Stimulated activated CD4-positive, alpha-beta T cell treated with anti-CD3 and anti-CD28 coated beads, Interleukin-4, amount 100 ng/mL, for 4 hours (primary cell): ENCODE measurements around the gene DAB2IP.
"Not testable (repeated sequence)": the region's sequence is repeated elsewhere in the genome, so short reads cannot be mapped to it uniquely, and the experiment has no call there.

Experiments used
- DNase-seq, 2 experiments: peaks; one replicate each; pipeline ENCODE4 v3.0.0-alpha.2; 2020

The DAB2IP gene

DNA sequence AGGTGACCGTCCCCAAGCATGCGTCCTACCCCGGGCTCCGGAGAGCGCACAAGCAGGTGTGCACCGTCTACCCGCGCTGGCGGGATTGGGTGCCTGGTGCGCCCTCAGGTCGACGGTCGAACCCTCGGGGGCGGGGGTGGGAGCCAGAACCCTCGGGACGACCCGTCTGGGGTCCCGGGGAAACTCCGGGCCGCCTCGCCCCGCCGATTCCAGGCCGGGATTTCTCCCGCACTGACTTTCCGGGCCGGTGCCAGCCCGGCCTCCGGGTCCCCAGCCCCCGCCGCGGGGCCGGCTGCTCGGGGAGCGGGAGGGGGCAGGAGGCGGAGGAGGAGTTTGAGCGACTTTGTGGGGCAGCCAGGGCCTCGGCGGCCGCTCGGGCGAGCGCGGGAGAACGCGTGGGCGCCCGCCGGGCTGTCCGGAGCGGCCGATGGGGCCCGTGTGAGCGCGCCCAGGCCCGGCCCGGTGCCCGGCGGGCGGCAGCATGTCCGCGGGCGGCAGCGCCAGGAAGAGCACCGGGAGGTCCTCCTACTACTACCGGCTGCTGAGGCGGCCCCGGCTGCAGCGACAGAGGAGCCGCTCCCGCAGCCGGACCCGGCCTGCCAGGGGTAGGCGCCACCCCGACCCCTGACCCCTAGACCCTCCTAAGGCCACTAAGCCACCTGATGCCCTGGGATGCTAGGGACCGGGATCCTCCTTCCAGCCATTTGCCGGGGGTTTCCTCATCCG is at the start of gene DAB2IP:
Gene DAB2IP, plus strand, starts transcription at position 340 of the 726 bp plus-strand sequence. Its CDS starts 142 bp downstream, at position 482.
- DNase-seq = no peak

DNA sequence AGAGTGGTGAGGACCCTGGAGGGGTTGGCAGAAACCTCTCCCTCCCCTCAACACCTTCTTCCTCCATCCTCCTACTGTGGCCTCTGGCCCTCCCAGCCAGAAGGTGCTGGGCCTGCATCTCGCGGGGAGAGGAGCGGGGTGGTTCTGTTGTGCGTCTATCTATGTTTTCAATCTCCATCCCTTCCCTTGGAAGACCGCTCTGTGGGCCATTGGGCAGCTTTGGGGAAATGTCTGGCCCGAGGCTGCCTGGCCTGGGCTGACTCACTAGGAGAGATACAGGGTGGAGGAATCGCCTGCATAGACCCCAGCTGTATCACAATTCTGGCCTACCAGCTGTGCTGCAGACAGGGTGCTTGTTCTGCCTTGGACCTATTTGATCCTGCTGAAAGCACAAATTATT is 48.4 kb upstream of the DAB2IP start:
- DNase-seq = no peak

DNA sequence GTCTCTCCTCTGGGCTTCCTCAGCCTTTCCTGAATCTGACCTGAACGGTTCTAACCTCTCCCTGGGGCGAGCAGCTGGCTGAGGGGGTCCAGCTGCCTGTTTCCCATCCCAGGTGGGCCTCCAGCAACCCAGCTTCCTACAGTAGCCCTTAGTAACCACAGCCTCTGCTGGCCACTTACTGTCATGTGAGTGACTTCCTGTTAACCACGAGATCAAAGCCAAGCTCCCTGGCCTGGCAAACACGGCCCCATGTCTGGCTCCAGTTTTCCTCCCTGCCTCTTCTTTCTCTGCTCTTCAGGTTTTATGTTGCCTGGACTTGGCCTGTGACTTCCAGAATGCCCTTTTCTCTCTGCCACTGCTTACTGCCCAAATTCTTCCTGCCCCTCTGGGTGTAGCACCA is 47.2 kb upstream of the DAB2IP start:
- DNase-seq = no peak

DNA sequence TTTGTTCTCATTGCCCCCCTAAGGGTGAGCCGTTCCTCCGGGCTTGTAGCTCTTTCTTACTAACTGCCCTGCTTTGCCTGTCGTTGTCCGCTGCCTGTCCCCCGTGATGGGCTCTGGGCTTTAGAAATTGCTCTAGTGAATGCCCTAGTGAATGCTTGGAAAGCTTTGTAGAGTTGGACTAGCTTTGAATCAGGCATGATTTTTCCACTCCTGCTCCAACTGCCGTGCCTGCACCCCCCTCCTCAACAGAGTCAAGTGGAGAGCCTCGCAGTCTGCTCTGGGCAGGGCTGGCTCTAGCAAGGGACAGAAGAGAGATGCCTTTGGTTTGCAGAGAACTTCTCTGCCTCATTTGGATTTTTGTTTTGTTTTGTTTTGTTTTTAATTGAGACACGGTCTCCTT is 46.8 kb upstream of the DAB2IP start:
- no peak for DNase-seq

DNA sequence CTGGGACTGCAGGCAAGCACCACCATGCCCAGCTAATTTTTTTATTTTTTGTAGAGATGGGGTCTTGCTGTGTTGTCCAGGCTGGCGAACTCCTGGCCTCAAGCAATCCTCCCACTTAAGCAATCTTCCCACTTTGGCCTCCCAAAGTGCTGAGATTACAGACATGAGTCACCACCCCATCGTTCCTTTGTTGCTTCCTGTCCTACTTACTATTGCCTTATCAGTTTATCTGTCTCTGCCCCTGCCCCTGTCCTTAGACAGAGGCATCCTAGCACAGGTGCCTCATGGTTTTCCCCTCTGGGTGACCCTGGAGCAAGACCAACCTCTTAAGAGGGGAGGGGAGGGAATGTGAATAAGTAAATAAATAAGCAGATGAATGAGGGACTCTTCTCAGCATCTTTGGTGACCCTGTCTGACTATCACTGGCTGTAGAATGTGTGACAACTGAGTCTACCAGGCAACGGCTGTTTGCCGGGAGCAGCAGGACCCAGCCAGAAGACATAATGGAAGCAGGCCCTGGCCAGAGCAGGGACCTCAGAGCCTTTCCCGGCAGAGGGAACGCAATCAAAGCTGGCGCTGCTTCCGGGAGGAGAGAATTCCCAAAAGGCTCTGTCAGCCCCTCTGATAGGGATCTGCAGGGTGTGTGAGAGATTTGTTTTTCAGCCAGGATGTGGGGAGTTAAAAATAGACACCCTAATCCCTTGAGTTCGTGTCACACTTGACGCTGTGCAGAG is 43.8 kb upstream of the DAB2IP start:
- DNase-seq = no peak

DNA sequence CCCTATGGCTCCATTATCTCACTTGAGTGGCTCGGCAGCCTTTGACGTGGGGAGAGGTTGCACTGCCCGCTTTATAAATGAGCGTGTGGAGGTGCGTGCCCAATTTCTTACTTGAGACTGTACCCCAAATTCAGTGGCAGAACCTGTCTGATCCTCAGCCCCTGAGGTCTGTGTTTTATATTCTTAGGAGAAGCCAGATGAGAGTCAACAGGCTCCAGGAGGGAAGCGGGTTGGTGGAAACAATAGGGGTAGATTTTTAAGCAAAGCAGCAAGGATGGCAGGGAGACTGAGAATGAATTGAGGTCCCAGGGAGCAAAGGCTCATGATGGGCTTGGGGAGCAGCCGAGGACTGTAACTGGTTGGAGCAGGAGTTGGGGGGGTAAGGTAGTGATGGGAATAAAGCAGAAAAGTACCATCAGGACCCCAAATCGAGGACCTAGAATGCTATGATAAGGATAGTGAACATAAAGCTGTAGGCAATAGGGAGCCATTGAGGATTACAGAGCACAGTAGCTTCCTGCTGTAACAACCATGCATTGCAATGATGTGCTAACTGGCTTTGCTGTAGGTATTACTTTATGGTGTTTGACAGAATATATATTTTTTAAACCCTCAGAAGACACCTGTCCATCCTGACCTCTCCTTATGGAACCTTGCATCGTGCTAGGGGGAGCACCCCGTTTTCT is 43.1 kb upstream of the DAB2IP start:
- DNase-seq = no peak

DNA sequence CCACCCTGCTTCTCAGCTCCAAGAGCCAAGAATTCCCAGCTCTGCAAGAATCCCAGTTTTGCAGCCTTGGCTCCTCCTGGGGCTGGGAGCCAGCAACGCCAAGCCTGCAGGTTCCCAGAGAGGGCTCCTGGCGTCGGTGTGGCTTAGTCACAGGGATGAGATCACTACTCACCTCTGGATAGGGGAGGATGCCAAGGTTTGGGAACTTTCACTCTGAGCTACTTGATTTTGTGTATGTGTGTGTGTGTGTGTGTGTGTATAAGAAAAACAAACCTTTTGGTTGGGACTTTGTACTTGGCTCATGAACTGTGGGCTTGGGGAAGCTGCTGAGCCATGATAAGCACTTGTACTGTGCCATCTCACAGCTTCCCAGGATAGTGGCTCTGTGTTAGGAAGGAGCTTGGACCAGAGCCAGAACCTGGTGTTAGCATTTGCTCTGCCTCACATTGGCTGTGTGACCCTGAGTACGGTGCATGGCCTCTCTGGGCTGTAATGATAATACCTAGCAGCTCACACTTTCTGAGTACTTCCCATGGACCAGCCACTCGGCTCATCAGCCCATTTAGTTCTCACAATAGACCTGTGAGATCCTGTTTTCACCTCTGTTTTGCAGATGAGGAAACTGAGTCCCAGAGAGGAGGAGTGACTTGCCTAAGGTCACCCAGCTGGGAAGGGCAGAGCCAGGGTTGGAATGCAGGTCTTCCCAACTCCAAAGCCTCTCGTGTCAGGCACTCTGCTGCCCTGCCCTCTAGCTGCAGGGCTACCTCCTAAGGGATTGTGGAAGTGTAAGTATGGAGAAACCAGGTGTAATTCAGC is 41.4 kb upstream of the DAB2IP start:
- no peak for DNase-seq

DNA sequence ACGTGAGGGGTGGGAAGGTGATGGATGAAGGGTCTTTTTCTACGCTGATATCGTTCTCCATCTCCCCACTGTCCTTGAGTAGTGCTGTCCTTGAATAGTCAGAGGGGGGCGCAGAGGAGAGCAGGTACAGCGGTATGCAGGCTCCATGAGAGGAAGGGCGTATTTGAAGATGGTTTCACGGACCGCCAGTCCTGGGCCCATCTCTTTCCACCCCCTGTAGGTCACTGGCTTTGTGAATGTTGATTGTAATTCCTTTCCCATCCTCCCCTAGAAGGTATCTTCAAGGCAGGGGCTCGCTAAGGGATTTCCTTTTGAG is 40.8 kb upstream of the DAB2IP start:
- DNase-seq = no peak

DNA sequence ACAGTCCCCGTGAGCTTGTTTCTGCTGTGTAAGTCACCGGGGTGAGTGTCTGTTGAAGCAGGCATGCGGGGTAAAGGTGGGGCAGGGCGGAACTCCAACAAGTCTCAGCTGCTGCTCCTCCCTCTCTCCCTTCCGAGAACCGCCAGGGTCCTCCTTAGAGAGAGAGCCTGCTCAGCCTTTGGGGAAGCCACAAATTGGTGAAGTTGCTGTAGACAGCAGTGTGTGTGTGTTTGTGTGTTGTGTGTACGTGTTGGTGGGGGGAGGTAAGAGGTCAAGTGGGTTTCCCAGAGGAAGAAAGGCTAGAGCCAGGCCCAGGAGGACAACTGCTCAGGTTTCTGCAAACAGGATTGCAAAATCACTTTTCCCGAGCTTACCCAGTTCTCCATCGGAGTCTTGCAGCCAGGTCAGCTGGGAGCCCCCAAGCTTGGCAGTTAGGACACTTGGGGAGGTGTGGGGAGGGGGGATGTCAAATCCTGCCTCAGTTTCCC is 38.9 kb upstream of the DAB2IP start:
- no peak for DNase-seq

DNA sequence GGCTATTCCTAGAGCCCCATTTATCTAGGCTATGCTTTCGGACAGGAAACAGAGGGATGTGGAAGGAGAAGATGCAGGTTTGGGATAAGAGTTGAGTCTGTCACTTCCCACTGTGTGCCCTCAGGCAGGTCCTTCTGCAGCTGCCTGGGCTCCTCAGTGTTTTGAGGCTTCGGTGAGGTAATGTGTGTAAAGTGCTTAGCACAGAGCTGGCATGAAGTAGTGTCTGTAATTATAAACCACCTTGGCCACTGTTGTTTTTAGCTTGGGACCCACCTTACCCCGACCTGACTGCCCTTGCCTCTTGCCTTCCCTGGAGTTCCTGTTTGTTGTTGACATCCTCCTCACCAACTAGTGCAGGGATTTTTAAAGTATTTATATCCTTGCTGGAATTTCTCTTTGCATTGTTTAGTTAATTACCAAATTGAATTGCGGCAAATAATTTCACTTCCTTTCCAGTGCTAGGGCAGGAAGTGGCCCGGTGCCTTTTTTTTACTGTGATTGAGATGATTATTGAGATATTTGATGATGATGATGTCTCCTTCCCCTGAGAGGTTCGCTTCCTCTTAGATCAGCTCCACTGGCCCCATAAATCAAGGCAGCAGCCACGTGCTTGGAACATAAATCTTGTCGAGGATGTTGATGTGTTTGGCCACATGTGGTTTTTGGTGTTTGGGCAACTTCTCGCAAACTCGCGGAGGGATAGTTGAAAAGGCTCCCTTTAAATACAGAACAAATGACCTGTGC is 38.3 kb upstream of the DAB2IP start:
- no peak for DNase-seq

DNA sequence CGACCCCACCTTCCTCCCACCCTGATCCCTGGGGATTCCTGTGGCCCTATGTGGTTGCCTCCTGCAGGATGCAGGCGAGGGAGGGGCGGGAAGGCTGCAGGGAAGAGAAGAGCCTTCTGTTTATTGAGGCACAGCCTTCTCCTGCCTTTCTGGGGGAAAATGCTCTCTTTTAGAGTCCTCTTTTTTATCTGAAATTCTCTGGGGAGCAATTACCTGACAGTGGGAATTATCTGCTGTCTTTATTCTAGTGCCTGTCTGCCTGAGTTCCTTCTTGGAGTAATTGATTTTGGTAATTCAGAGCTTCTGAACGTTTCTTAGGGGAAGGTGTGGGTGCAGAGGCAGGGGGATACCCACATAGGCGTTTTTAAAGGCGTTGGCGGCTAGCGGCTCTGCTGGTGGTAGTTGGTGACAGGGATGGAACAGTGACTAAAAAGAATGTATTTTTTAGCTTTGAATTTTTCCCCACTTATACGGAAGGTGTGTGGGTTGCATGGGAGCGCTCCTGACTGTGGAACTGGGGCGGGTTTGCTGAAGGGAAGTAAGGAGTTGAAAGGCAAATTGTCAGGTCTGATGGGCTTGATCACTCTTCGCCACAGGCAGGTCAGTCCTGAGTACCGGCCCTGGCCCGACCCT is 35.2 kb upstream of the DAB2IP start:
- DNase-seq = no peak

DNA sequence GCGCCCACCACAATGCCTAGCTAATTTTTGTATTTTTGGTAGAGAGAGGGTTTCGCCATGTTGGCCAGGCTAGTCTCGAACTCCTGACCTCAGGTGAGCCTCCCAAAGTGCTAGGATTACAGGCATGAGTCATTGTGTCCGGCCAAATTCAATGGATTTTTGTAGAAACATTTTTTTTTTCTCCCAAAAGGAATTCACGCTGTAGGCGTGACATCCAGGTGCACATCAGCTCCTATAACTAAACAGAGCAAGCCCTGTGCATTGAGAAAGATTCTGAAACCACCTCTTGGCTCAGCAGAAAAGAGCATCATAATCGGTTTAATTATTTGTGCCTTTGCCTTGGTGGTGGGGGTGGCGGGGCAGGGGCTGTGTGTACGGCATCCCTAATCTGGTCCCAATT is 32.9 kb upstream of the DAB2IP start:
- DNase-seq = no peak

DNA sequence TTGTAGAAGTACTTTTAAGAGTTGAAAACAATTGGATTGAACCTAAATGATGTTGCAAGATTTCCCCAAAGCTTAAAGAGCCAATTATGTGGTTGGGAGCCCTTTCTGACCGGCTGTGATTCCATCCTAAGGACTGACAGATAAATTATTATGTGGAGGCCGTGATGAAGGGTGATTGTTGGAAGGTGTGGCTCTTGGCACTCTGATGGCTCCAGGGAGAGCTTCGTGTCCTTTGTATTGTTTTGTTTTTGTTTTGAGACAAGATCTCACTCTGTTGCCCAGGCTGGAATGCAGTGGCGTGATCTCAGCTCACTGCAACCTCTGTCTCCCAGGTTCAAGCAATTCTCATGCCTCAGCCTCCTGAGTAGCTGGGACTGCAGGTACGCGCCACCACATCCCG is 32.5 kb upstream of the DAB2IP start:
- DNase-seq = not testable (repeated sequence)

DNA sequence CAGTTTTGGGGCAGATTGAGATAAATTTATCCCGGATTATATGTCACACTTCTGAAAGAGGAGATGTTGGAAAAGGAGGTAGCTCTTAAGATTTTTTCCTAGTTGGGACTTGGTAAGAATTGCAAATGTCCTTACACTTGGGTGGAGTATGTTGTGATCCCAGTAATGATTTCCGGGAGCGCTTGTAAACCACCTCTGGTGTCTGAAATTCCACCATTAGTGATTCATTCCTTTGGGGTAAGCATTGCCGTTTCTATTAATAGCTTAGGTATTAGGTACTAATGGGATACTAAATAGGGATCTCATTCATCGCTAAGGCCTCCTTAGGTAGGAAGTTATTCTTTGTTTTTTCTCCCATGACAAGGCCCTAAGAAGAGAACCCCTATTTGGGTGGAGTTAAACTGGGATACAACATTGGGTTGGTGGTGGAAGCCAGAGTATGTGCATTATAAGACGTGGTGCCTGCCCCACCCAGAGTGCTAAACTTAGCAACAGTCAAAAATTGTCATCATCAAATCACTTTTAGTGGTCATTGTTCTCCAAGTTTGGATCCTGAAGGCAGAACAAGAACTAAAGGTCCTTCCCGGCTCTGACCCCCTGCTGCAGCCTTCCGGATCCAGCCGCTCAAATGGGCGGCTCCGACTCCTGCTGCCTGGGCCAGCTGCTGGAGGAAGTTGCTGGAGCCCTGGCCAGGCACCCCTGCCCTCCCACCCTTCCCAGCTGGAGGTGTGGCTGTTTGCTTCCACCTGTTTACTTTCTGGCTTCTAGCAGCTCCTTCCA is 31.7 kb upstream of the DAB2IP start:
- no peak for DNase-seq

DNA sequence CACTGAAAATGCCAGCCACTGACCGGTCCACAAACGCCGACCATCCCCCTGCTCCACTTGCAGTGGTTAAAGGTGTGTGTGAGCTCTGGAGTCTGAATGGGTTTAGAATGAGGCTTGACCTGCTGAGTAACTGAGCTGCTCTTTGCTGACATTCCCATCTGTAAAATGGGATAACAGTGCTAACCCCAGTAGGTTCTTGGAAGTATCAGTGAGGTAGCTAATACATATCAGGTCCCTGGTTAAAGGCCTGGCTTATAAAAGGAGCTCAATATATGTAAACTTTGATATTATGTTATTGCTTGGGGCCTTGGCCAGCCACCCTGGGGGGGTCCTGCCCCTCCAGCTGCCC is 31.1 kb upstream of the DAB2IP start:
- DNase-seq = no peak

DNA sequence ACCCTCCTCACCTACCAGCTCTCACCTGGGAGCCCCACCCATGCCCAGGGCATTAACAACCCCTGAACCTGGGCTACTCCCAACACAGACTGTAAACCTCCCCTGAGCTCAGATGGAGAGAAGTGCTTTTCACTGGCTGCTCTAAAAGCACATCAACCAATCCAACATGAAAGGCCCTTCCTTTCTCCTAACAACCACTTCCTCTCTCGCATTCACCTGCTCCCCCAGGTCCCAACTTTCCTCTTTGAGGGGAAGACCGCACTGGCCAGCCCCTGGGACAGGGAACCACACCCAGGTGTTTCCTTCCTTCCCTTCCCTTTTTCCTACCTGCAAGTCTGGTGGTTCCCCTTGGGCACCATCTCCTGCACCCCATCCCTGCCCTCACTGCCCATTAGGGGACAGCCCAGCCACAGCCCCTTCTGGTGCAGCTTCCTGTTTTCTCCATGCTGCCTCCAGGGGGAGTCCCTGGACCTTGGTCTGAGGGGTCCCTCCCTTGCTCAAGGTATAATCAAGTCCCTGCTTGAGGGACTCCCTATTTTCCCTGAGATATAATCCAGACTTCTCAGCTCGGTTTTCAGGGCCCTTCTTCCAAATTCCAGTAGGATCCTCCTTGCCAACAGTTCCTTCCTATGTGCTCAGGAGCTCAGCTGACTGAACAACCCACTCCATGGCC is 30.5 kb upstream of the DAB2IP start:
- no peak for DNase-seq

DNA sequence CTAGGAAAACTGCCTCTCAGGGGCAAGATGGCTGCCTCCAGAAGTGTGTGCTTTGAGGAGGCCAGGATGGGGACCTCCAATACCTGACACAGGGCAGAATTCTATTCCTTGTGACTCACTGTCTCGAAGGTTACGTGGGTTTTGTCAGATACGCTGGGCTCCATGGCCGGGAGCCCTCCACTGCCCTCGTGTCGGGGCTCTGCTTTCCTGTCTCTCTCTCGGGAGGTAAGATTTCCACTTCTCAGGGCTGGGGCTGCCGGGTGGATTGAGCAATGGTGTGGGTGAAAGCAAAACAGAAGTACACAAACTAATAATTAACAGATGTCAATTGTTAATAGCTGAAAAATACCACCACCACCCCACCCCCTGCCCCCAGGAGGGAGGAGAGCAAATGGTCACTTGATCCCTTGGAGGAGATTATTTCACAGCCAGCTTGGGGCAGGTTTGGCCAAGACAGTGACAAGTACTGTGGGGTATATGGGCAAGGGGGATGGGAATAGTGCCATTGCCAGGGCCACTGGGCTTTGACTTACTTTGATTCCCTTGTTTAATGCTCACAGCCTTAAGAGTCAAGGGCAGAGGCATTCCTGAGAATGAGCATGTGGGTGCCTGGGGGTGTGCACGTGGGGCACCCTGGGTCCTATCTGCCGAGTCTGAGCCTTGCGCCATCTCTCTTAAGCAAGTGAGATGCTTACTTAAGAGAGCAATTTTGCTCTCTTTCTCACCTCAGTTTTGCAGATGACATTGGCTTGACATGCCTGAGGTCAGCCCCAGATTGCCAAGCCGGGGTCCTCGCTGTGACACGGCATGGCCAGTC is 28.8 kb upstream of the DAB2IP start:
- DNase-seq = no peak

DNA sequence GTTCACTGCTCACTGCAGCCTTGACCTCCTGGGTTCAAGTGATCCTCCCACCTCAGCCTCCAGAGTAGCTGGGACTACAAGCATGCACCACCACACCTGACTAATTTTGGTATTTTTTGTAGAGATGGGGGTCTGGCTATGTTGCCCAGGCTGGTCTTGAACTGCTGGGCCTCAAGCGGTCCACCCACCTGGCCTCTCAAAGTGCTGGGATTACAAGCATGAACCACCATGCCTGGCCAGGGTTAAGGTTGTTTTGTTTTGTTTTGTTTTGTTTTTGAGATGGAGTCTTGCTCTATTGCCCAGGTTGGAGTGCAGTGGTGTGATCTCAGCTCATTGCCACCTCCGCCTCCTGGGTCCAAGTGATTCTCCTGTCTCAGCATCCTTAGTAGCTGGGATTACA is 28.0 kb upstream of the DAB2IP start:
- DNase-seq = not testable (repeated sequence)

DNA sequence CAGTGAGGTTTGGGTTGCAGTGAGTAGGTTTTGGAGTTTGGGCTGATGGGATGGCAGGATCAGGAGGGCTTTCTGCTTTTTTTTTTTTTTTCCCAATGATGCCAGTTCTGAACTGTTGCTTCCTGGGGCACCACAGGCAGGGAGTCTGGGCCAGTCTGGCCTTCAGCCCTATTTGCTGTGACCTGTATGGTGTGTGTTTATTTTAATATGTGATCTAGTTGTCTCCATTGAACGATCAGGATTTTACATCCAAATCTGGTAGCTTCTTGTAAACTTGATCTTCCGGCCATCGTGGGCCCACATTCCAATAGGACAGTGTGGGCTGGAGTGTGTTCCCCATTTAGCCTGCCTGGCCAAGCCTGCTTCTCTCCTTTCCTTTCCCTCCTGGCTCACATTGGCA is 25.8 kb upstream of the DAB2IP start:
- no peak for DNase-seq

DNA sequence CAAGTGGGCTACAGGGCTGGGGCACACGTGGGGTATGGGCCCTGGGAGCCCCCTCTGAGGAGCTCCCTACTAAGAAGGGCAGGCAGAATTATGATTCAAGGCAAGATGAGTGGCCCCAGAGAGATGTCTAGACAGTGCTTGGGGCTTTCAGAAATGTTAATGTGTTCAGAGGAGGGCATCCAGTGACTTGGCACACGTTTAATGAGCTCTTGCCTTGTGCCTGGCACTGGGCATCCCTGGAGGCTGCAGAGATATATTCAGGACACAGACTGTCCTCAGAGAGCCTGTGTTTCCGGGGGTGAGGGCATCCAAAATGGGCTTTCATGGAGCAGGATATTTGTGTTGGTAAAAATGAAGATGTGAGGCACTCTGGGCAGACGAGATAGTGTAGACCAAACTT is 25.4 kb upstream of the DAB2IP start:
- DNase-seq = no peak
